ENCODE measurements around the gene FOXS1.
"Not testable (repeated sequence)": the region's sequence is repeated elsewhere in the genome, so short reads cannot be mapped to it uniquely, and the experiment has no call there.

Gene FOXS1

DNA sequence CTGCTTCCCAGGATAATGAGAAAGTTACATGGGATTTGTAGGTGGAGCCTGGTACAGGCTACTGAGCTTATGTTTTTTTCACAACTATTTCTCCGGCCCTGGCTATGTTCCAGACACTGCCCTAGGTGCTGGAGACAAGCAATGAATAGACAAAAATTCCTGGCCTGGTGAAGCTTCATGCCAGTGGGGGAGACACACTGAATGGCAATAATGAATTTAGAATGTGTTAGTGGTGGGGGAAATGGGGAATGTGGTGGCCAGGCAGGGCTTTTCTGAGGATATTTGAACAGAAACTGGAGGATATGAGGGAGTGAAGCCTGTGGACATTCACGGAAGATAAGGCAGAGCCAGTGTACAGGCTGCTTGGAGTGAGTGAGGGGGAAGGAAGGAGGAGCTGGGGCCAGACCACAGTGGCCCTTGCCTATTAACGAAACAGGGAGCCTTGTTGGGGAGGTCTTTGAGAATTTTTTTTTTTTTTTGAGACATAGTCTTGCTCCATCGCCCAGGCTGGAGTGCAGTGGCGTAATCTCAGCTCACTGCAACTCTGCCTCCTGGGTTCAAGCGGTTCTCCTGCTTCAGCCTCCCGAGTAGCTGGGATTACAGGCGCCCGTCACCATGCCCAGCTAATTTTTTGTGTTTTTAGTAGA is 6.6 kb downstream of the FOXS1 start:
- DNase-seq = no peak

DNA sequence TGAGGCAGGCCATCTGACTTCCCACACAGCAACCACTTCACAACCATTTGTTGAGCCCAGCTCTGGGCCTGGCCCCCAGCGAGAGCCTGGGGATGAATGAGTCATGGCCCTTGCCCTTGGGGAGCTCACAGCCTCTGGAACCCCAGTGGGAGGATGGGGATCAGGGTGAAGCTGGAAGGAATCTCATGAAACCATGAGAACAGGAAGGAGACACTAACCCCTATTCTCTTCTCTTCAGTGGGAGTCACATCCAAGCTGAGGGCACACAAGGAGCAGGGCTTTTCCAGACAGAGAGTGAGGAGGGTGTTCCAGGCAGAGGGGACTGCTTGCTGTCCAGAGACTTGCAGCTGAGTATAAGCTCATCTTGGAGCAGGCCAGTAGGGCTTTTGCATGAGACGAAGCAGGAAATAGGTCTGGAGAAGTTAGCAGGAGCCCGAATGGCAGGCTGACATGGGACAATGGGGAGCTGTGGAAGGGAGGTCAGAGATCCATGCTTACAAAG is 7.5 kb downstream of the FOXS1 start:
- no peak for DNase-seq

DNA sequence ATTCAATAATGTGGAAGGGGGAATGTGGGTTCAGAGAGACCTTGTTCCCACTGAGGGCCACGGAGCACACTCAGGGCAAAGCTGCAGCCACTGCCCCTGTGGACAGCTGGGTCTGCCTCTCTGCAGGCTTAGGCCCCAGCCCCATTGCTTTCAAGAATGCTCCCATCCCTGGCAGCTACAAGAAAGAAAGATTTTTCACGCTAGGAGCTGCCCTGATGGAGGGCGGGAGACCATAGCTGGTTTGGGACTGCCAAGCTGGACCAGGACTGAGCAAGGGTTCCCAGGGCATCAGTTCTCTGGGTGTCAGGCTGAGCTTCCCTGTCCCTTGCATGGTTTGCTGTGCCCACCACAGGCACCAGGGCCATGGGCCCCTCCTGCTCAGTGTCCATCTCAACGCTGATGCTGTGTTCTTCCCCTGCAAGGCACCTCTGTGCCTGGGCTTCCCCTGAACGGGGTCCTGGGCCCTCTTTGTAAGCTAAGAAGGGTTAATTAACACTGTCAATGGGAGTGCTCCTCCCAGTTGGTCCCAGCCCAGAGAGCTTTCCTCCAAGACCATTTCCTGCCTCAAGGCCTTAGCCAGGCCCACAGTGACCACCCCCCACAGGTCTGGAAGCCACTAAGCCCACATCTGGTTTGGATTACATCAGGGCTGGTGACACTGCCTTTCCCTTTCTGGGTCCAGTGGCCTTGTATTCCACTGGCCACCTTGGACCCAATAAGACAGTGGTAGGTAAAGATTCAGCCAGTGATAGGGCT is 8.4 kb downstream of the FOXS1 start:
- DNase-seq = no peak

DNA sequence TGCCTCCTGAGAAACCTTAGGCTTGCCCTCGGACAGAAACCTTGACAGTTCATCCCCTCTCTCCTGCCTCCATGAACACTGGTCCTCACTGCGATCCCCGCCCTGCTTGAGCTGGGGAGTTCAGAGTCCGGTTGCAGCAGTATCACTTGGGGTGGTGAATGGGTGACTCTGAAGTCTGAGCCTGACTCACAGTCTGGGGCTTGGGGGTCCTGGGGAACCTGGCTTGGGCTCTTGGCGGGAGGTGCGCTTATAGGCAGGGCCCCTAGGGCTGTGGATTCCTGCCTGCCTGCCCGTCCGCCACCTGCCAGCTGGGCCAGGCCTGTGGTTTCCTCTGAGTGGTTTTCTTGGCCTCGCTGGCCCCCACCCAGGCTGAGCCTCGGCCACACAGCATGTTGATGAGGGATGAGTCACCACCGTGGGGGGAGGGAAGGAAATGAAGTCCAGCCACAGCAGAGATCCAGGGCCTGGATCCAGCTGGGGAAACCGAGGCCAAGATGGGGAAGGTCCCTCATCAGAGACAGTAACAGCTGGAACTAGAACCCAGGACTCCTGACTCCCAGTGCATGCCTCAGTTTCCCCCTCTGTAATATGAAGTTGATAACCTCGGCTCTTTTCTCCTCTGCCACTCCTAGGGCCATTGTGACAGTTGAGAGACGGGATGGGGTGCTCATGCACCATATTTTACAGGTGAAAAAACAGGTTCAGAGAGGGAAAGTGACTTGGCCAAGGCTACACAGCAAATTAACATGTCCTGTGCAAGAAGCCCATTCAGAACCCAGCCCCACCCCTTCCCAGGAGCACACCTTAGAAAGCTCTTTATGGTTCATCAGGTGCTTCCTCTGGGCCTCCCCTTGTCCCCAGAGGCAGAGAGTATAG is 9.2 kb downstream of the FOXS1 start:
- peak in 1 of 2 donors; percentile 7 for DNase-seq

DNA sequence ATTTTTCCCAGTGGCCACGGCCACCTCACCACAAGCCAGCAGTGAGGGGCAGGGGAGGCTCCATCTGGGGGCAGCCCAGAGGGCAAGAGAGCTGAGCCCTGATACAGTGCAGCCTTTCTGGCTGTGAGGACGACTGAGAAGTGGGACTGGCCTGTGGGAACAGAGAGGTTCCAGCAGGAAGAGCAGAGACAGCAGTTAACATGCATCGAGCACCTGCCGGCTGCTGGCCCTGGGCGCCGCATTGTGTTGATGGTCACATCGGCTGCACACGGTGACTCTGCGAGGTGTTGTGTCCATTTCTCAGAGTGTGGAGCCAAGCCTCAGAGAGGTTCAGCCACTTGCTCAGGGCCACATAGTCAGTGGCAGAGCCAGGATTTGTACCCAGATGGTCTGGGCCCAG is 9.8 kb downstream of the FOXS1 start:
- DNase-seq = no peak

DNA sequence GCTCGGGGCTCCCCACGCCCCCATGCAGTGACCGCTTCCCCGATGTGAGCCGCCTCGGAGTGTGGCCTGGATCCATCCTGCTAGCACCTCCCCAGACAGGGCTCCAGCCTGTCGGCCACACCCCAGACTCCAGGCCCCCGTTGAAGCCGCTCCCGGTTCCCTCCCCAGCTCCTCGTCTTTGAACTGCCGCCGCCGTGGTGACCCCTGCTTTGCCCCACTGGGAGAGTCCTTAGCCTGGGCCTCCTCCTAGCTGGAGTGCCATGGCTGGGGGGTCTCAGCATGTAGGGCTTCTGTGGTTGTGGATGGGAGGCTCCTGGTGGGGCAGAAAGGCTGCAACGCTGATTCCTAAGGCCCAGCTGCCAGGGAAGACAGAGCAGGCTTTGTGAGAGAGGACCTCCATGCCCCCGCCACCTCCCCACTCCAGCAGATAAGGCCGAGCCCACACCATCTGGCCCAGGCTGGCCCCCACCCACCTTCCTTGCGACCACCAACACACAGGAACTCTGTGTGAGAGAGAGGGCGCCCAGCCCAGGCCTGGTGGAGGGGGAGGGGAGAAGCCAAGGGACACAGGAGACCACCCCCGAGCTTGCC is 11.4 kb downstream of the FOXS1 start:
- DNase-seq = no peak

DNA sequence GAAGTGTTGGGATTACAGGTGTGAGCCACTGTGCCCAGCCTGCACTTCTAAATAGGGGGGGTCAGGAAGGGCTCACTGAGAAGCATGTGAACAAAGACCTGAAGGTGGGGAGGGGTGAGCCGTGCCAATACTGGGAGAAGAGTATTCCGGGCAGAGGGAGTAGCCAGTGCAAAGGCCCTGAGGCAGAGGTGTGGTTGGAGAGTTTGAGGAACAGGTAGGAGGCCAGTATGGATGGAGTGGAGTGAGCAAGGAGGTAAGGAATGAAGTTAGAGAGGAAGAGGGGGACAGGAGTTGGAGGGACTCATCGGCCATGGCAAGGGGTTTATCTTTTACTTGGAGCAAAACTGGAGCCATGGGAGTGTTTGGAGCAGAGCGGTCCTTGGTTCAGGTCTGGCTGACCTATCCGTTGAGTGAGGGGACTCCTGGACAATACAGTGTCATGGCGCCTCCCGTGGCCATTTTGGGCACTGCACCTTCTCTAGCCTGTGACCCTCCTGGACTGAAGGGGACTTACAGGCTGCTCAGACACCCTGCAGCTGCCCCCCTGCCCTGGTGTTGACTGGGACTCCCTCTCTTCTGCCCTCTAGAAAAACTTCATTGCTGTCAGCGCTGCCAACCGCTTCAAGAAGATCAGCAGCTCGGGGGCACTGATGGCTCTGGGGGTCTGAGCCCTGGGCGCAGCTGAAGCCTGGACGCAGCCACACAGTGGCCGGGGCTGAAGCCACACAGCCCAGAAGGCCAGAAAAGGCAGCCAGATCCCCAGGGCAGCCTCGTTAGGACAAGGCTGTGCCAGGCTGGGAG is 12.1 kb downstream of the FOXS1 start:
- peak; percentile 64 to 75 for DNase-seq

DNA sequence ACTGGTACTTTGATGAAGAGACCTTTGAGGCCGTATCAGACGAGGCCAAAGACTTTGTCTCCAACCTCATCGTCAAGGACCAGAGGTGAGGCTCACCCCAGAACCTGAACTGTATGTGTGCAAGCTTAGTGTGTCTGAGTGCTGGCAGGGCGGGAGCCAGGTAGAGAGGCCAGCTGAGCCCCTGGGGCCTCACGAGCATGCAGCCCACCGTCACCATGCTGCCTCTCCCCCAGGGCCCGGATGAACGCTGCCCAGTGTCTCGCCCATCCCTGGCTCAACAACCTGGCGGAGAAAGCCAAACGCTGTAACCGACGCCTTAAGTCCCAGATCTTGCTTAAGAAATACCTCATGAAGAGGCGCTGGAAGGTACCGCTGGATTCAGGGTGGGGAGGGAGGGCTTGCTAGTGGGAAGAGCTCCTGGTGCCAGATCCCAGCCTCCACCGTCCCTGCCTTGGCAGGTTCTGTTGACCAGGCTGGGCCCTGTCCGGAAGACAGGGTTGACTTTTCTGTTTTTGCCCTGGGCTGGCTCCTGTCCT is 13.6 kb downstream of the FOXS1 start:
- DNase-seq = no peak

DNA sequence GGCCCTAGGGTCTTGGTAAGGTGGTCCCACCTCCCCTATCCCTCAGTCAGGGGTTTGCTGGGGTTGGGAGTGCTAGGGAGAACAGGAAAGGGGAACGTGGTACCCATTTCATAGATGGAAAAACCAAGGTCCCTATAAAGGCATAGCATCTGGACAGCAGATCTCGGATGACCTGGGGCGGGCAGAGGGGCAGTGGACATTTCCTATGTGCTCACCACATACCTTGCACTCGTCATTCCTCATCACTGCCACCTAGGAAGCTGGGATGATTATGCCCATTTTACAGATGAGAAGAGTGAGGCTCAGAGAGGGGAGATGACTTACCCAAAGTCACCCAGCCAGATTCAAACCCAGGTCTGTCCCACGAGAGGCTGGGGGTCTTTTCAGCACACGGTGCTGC is 14.2 kb downstream of the FOXS1 start:
- no peak for DNase-seq

DNA sequence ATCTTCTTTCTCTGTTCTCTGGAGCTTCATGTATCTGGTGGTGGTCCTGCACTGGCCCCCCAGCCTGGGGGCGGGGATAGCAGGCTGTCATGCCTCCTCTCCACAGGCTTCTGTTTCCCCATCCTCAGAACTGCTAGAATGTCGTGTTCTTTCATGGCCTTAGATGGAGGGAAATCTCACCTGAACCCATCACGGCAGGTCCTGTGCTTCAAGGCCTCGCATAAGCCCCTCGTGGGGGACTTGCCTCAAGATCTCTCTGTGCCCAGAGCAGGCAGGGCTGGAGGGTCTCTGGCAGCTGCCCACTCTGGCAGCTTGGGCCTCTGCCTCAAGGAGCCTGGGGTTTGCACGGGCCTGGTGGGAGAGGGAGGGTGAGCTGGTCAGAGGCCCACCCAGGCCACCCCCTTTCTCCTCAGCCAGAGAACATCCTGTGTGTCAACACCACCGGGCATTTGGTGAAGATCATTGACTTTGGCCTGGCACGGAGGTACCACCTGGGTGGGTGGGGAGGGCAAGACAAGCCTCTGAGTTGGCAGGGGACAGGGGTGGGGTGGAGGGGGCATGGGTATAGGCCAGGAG is 14.9 kb downstream of the FOXS1 start:
- DNase-seq = no peak

DNA sequence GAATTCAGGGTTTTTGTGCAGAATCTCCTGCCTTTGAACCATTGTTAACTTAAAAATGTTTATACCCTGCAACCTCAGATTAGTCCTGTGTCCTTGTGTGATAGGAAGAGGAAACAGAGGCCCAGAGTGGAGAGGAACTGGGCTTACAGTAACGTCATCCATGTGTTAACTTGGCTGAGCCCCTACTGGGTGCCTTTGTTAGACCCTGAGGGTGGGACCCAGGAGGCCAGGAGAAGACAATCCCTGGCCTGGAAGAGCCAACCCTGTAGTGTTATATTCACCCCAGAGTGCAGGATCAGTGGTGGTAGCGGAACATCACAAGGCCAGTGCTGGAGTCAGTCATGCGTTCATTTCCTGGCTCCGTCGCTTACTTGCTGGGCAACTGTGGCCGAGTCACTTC is 15.7 kb downstream of the FOXS1 start:
- DNase-seq = no peak

DNA sequence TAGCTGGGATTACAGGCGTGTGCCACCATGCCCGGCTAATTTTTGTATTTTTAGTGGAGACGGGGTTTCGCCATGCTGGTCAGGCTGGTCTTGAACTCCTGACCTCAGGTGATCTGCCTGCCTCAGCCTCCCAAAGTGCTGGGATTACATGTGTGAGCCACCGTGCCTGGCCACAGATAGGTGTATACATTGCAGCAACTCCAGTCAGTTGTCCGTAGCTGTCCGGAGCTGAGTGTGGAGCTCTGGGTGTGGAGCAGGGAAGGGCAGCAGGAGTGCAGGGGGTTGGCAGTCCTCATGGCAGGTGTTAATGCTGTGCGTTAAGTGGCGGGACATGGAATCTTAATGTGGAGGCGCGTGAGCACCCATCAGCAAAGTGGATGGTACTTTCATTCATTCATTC is 17.4 kb downstream of the FOXS1 start:
- DNase-seq = not testable (repeated sequence)

DNA sequence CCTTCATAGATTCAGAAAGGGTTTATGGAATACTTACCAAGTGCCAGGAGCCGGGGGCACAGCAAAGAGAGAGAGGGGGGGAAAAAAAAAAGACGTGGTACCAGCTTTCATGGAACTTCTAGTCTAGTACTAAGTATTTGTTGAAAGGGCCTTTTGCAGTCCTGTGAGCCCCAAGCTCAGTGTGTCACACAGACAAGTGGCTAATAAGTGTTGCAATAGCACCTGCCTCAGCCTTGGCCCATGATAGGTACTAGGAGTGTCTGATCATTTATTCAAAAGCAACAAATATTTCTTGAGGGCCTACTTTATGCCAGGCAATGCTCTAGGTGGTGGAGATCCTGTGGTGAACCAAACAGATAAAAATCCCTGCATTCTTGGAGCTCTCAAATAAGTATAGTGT is 18.3 kb downstream of the FOXS1 start:
- DNase-seq = no peak

DNA sequence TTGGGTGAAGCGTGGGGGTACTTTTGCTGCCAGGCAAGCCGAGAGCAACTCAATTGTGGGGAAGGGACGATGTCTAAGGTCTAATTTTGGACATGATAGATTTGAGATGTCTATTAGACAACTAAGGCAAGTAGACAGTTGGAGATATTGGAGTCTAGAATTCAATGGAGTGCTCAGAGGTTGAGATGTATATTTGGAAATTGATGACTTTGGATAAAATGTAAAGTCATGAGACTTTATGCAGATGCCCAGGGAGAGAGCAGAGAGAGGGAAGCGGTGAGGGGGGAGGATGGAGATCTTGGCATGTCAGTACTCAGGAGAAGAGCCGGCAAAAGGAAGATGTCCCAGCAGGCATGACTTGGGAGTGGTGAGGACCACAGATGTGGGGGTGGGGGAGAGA is 19.3 kb downstream of the FOXS1 start:
- DNase-seq = no peak

DNA sequence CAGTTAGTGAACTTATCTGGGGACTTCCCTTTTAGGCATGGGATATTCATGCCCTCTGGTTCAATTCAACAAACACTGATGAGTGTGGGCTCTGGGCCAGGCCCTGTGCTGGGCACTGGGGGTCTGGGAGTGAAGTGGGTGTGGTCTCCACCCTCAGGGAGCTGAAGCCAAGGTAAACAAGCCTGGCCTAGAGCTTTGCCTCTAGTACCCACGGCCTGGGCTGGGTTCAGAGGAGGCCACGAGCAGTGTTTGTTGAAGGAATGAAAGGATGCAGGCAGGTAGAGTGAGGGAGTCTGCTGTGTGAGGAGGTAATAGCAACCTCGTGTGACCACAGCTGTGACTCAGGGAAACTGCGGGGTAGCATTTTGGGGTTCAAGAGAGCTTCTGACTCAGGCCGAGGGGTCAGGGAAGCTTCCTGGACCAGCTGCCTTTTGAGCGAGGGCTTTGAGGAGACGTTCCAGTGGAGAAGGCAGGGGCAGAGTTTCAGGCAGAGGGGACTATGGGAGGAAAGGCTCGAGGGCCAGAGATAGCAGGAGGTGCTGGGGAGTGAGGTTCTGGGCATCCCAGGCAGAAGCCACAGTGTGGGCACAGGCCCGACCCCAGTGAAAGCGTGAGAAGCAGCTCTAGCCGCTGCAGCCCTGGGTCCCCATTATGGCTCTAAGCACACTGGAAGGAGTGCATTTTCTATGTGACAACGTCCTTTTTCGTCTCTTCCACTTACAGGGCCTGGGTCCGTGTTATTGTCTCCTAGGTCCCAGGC is 20.7 kb downstream of the FOXS1 start:
- no peak for DNase-seq

DNA sequence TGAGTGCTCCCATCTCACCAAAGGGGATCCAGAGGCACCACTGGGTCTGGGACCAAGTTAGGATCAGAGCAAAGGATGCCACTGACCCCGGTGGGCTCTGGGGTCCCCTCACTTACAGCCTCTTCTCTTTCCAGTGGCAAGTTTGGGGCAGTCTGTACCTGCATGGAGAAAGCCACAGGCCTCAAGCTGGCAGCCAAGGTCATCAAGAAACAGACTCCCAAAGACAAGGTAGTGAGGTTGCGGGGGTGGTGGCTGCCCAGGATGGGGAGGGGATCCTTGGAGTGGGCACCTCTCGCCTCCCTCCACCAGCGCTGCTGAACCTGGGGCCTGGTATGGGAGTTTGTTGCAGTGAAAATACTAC is 21.3 kb downstream of the FOXS1 start:
- DNase-seq = no peak

DNA sequence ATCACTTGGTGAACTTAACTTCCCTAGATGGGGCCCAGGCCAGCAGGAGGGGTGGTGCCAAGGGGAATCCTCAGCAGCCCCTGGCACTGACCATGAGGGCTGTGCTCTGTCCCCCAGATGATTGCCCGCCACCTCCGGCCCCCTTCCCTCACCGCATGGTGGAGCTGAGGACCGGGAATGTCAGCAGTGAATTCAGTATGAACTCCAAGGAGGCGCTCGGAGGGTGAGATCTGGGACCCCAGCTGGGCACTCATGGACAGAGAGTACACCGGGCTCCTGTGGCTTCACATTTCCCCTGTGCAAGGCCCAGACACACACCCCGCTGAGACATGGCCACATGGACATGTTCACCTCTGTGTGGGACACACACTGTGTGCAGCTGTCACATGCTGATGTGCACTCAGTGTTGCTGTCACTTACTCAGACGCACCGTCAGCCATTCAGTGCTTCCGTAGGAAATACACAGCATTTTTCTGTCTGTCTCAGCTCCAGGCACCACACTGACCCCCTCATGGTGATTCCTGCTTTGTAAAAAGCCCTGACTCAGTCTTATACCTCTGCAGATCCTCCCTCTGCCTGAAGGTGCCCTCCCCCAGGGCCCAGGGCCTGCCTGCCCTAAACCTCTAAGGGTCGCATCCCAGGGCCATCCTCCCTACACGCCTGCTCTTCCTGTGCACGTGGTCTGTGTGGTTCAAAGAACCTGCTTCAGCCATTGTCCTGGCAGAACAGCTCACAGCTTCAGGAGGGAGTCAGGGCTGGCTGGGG is 21.9 kb downstream of the FOXS1 start:
- DNase-seq = no peak

DNA sequence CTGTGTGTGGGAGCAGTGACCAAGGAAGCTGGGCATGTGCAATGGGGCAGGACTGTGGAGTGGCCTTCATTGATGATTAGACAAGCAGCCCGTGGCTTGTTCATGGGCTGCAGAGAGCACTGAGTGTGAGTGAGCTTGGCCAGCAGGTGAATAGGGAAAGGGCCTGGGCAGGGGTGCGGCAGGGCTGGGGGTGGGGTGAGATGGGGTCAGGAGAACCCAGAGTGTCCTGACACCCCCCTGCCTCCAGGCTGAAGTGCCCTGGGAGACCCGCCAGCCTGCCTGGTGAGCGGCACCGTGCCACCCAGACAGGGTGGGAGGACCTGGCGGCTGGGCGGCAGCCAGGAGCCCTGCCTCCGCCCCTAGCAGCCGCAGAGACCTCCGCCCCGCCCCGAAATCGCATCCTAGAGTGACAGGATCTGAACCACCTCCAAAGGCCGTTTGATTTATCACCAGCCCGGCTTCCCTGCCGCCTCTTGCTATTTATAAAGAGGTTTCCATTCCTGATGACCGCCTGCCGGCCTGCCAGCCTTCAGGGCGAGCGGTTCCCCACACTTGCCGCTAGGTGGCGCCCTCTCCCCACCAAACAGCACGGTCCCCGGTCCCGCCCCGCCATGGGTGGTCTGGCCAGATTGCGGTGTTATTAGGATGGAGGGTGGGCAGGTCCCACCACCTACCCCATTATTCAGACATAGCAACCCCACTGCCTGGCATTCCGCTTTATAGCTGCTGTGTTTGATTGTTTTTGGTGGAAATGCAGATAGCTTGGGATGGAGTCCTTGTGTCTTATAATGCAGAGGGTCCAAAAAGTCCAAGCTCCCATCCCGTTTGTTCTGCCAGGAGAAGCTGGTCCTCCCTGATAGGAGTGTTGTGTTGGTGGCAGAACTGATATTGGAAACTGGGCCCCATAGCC is 22.7 kb downstream of the FOXS1 start:
- DNase-seq = peak; percentile 70 to 80

DNA sequence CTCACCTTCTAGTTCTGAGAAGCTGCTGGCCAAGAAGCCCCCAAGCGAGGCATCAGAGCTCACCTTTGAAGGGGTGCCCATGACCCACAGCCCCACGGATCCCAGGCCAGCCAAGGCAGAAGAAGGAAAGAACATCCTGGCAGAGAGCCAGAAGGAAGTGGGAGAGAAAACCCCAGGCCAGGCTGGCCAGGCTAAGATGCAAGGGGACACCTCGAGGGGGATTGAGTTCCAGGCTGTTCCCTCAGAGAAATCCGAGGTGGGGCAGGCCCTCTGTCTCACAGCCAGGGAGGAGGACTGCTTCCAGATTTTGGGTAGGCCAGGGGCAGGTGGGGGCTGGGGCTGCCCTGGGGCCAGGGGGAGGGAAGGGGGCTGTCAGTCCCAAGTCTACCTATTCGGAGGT is 24.0 kb downstream of the FOXS1 start:
- DNase-seq = no peak
